Measurements from ENCODE around the gene CDH20.

Gene CDH20

GRCh38 chr18:61583548-61583947, 250.3 kb downstream of the CDH20 start:
- Histone ChIP-seq H3K27ac (ENCODE audit: low read depth, low read length) (no peak overlapping the region), H3F3A (ENCODE audit: control insufficient read depth, insufficient read depth) (no peaks in the 10 kb centered on the region), H3K9me3 (ENCODE audit: control insufficient read depth, insufficient read depth, low read length) (no peaks in the 10 kb centered on the region)

GRCh38 chr18:61587865-61588264, 254.6 kb downstream of the CDH20 start:
- no peaks in the 10 kb centered on the region for H3K9me2 ChIP-seq (replicated peaks; ENCODE audit: control insufficient read depth, low read length)
- no peak for TF ChIP-seq CTCF (IDR thresholded peaks at IDR 0.05; ENCODE audit: low read depth, low read length, poor library complexity, severe bottlenecking)
- TF ChIP-seq EZH2phosphoT487 (IDR thresholded peaks at IDR 0.05; ENCODE audit: borderline replicate concordance, low read length): no peak
- no peak overlapping the region for H3K4me3 ChIP-seq (ENCODE audit: low read length)
- H3K4me1 ChIP-seq (ENCODE audit: control insufficient read depth, low read length): no peaks in the 10 kb centered on the region
- no peak overlapping the region for H3K4me2 ChIP-seq (ENCODE audit: low read length)
- H3K27ac ChIP-seq (ENCODE audit: low read depth, low read length): no peak overlapping the region
- H4K20me1 ChIP-seq (ENCODE audit: control insufficient read depth, insufficient read depth, low read depth, low read length): no peaks in the 10 kb centered on the region
- H3K27me3 ChIP-seq (ENCODE audit: control insufficient read depth, low read length): no peaks in the 10 kb centered on the region
- no peaks in the 10 kb centered on the region for H3K9me3 ChIP-seq (ENCODE audit: control insufficient read depth, insufficient read depth, low read length)
- no peaks in the 10 kb centered on the region for H3K79me2 ChIP-seq (ENCODE audit: control insufficient read depth, low read length)
- H3K36me3 ChIP-seq (ENCODE audit: control insufficient read depth, low read length): no peaks in the 10 kb centered on the region
- no peaks in the 10 kb centered on the region for H3F3A ChIP-seq (ENCODE audit: control insufficient read depth, insufficient read depth)

More at GRCh38 chr18:61583548-61583947, 250.3 kb downstream of the CDH20 start:
- no peak for TF ChIP-seq EZH2phosphoT487 (IDR thresholded peaks at IDR 0.05; ENCODE audit: borderline replicate concordance, low read length)
- TF ChIP-seq CTCF (IDR thresholded peaks at IDR 0.05; ENCODE audit: low read depth, low read length, poor library complexity, severe bottlenecking): no peak
- no peaks in the 10 kb centered on the region for H3K79me2 ChIP-seq (ENCODE audit: control insufficient read depth, low read length)
- no peaks in the 10 kb centered on the region for H3K36me3 ChIP-seq (ENCODE audit: control insufficient read depth, low read length)
- H4K20me1 ChIP-seq (ENCODE audit: control insufficient read depth, insufficient read depth, low read depth, low read length): no peaks in the 10 kb centered on the region
- no peak overlapping the region for H3K4me2 ChIP-seq (ENCODE audit: low read length)
- H3K4me1 ChIP-seq (ENCODE audit: control insufficient read depth, low read length): no peaks in the 10 kb centered on the region
- no peaks in the 10 kb centered on the region for H3K9me2 ChIP-seq (replicated peaks; ENCODE audit: control insufficient read depth, low read length)
- no peaks in the 10 kb centered on the region for H3K27me3 ChIP-seq (ENCODE audit: control insufficient read depth, low read length)
- no peak overlapping the region for H3K4me3 ChIP-seq (ENCODE audit: low read length)

- Histone ChIP-seq H3K4me2 (ENCODE audit: low read length) (no peak overlapping the region), H3F3A (ENCODE audit: control insufficient read depth, insufficient read depth) (no peaks in the 10 kb centered on the region), H3K79me2 (ENCODE audit: control insufficient read depth, low read length) (no peaks in the 10 kb centered on the region), H4K20me1 (ENCODE audit: control insufficient read depth, insufficient read depth, low read depth, low read length) (no peaks in the 10 kb centered on the region), H3K27me3 (ENCODE audit: control insufficient read depth, low read length) (no peaks in the 10 kb centered on the region), H3K4me3 (ENCODE audit: low read length) (no peak overlapping the region), H3K27ac (ENCODE audit: low read depth, low read length) (no peak overlapping the region), H3K36me3 (ENCODE audit: control insufficient read depth, low read length) (no peaks in the 10 kb centered on the region), H3K9me2 (replicated peaks; ENCODE audit: control insufficient read depth, low read length) (no peaks in the 10 kb centered on the region), H3K4me1 (ENCODE audit: control insufficient read depth, low read length) (no peaks in the 10 kb centered on the region), H3K9me3 (ENCODE audit: control insufficient read depth, insufficient read depth, low read length) (no peaks in the 10 kb centered on the region)
- TF ChIP-seq EZH2phosphoT487 (IDR thresholded peaks at IDR 0.05; ENCODE audit: borderline replicate concordance, low read length): no peak
- TF ChIP-seq CTCF (IDR thresholded peaks at IDR 0.05; ENCODE audit: low read depth, low read length, poor library complexity, severe bottlenecking): no peak
Measured at GRCh38 chr18:61589053-61589723, 256.0 kb downstream of the CDH20 start.

Data from DOHH2 (cell line).